ENCODE measurements around the gene NF1. TPM values are rescaled to one million over a fixed set of nuclear protein-coding genes. Genes with fewer than 3 reads are reported as not detected.

Gene NF1
- total and polyA plus RNA-seq, 7 donors: 4.8 to 83.8 (median 40.7) TPM

DNA sequence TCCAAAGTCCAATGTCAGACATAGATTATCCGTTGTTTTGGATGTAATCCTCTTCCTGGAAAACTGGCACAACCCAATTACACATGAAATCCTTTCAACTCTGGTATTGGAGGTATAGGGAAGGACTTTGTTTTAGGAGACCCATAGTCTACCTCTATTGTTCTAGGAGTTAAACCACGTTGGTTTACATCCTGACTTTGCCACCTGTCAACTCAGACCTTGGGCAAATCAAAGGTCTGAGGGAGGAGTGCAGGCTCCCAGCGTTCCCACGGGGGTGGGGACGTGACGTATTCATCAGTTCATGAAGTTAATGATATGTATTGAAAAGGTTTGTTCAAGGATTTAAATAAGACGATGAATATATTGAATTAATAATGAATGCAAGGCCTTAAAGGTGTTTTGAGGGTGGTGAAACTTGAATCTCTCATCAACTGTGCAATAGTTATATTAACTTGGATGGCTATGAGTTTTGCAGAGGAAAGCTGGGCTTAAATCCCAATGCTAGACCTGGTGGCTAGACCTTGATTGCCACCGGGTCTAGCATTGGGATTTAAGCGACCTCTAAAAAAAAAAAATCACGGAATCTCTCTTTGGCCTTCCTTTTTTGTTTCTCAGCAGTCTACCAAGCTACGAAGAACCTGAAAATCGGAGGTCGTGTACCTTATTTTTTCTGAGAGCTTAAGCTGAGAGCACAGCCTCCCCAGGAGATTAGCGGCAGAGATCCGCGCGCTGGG, 744 bp upstream of the NF1 start:
- no peaks in the 10 kb centered on the region for H3K9me3 ChIP-seq
- intact Hi-C loops (cut with DNase I): loop anchor here (5.0 kb wide), 1 partner anchor 123 kb away; no protein-coding TSS in a partner anchor
- H3K4me3 ChIP-seq: peak overlapping the region; percentile 73 to 100 (median 88)
- no peaks in the 10 kb centered on the region for H3K27me3 ChIP-seq
- no peaks in the 10 kb centered on the region for H3K36me3 ChIP-seq
- WGBS, 2 donors: 8 to 34% methylated on average over 17 of the region's 17 CpGs
- H3K4me1 ChIP-seq: peaks cover 0 to 11% (median 9%) of the 10 kb centered on the region in 4 donors
- DNase-seq: no peak
- peak overlapping the region; percentile 89 to 98 (median 94) for H3K27ac ChIP-seq
- TF ChIP-seq POLR2A (IDR thresholded peaks at IDR 0.05): no peak

DNA sequence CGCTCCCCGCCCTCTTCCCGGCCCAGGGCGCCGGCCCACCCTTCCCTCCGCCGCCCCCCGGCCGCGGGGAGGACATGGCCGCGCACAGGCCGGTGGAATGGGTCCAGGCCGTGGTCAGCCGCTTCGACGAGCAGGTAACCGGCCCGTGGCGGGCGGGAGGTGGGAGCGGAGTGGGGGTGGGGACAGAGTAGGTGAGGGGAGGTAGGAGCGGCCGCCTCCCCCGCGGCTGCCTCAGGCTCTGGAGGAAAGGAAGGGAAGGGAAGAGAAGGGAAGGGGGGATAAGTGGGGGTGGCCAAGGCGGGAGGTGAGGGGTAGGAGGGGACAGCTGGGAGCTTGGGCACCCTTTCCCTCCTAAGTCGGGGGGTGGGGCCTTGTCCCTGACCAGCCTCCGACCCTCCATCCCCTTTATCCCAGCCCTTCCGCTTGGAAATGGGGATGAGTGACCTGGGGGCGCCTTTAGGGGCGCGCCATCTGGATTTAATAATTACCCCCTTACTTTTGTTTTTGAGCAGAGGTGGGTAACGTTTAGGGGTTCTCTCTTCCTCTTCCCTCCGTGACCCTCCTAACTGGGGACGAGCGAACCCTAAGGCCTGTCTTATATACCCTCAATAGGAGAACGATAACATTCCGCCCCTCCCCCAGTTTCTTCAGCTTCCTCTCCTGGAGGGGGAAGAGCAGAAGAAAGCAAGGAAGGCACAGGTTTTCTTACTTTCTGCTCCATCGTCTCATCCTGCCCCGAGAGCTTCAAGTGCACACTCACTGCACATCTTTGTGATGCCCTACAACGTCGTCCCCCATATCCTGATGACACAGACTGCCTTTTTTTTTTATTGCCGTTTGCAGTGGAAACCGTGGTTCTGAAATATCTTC, 694 bp downstream of the NF1 start:
- Histone ChIP-seq H3K27me3 (no peaks in the 10 kb centered on the region), H3K36me3 (no peaks in the 10 kb centered on the region), H3K4me3 (peak overlapping the region; percentile 73 to 100 (median 88)), H3K9me3 (no peaks in the 10 kb centered on the region), H3K27ac (peak overlapping the region; percentile 89 to 98 (median 94)), H3K4me1 (peaks cover 0 to 11% (median 9%) of the 10 kb centered on the region in 4 donors)
- 1% methylated on average over 45 of the region's 45 CpGs for WGBS, 2 donors
- intact Hi-C loops (cut with DNase I): loop anchor here (1.0 kb wide), 1 partner anchor 87 kb away; no protein-coding TSS in a partner anchor
- peak; percentile 83 for DNase-seq
- TF ChIP-seq, protein P1, sequence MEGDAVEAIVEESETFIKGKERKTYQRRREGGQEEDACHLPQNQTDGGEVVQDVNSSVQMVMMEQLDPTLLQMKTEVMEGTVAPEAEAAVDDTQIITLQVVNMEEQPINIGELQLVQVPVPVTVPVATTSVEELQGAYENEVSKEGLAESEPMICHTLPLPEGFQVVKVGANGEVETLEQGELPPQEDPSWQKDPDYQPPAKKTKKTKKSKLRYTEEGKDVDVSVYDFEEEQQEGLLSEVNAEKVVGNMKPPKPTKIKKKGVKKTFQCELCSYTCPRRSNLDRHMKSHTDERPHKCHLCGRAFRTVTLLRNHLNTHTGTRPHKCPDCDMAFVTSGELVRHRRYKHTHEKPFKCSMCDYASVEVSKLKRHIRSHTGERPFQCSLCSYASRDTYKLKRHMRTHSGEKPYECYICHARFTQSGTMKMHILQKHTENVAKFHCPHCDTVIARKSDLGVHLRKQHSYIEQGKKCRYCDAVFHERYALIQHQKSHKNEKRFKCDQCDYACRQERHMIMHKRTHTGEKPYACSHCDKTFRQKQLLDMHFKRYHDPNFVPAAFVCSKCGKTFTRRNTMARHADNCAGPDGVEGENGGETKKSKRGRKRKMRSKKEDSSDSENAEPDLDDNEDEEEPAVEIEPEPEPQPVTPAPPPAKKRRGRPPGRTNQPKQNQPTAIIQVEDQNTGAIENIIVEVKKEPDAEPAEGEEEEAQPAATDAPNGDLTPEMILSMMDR (IDR thresholded peaks at IDR 0.05): no peak
- TF ChIP-seq POLR2A (IDR thresholded peaks at IDR 0.05): no peak

DNA sequence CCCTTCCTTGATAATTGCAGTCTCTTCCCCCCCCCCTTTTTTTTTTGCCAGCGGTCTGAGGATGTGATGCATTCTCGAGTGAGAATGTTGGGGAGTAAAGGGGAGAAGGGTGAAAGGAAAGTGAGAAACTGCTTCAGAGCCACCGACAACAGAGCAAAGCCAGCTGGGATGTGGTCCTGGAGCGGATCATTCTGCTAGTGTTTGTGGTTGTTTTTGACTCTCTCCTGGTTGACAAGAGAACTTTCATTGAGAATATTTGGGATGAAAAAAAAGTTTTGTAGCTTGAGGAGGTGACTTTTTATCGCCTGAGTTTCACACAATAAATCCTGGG, 1.3 kb downstream of the NF1 start:
- intact Hi-C loops (cut with DNase I): no loop called here
- peak overlapping the region; percentile 73 to 100 (median 88) for H3K4me3 ChIP-seq
- 16 to 20% methylated on average over 5 of the region's 5 CpGs for WGBS, 2 donors
- no peak for DNase-seq
- peaks cover 0 to 11% (median 9%) of the 10 kb centered on the region in 4 donors for H3K4me1 ChIP-seq
- TF ChIP-seq, protein P1 (IDR thresholded peaks at IDR 0.05): no peak
- TF ChIP-seq POLR2AphosphoS5 (IDR thresholded peaks at IDR 0.05): no peak
- no peak for TF ChIP-seq EP300 (IDR thresholded peaks at IDR 0.05)
- TF ChIP-seq POLR2A (IDR thresholded peaks at IDR 0.05): no peak
- H3K27ac ChIP-seq: peak overlapping the region; percentile 89 to 98 (median 94)
- no peaks in the 10 kb centered on the region for H3K36me3 ChIP-seq
- no peaks in the 10 kb centered on the region for H3K9me3 ChIP-seq
- H3K27me3 ChIP-seq: no peaks in the 10 kb centered on the region

DNA sequence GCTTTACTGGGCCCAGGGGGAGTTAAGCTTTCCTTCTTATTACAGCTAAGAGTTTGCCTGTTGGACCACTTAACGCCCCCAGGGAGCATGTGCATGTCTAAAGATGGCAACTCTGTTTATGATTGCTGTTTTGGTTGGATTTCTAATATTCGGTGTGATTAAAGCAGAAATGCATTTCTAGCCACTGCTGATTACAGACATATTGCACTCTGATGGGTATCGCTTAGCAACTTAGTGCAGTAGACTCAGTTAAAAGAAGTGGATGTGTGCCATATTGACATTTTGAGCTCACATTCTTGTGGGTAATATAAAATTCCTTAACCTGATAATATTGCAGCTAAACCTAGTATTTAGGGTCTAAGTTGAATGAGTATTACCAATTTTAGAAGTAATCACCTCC, 4.2 kb downstream of the NF1 start:
- no peaks in the 10 kb centered on the region for H3K36me3 ChIP-seq
- TF ChIP-seq POLR2A (IDR thresholded peaks at IDR 0.05): no peak
- TF ChIP-seq, protein P1 (IDR thresholded peaks at IDR 0.05): no peak
- TF ChIP-seq POLR2AphosphoS5 (IDR thresholded peaks at IDR 0.05): no peak
- no peak for TF ChIP-seq EP300 (IDR thresholded peaks at IDR 0.05)
- no peak overlapping the region for H3K27ac ChIP-seq
- 90% methylated on average over 3 of the region's 3 CpGs for WGBS, 2 donors
- DNase-seq: no peak
- no peaks in the 10 kb centered on the region for H3K27me3 ChIP-seq
- intact Hi-C loops (cut with DNase I): no loop called here
- H3K4me3 ChIP-seq: no peak overlapping the region
- no peaks in the 10 kb centered on the region for H3K9me3 ChIP-seq
- H3K4me1 ChIP-seq: peaks cover 0 to 11% (median 9%) of the 10 kb centered on the region in 4 donors

DNA sequence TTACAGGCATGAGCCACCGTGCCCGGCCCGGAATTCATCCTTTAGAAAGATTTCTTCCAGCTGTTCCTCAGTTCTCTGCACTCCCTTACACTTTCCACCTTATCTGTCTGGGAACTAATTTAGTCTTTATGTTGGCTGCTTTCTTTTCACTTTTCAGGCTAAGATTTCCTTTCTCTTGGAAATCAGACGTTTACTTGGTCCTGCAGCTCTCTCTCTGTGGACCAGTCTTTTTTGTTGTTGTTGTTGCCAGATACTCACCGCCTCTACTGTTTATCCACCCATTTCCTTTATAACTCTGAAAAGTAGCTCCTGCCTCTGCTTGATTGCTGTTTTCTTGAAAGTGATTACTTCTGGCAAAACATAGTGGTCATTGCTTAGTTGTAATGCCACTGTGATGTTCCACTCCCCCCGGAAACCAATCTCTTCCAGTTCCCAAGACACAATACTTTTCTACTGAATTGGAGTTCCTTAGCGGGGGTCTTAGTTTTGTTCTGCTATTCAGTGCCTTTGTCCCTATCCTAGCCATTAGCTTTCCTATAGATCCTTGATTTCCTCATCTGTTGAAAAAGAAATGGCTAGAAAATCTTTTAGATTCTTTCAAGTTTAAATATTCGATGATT, 6.2 kb downstream of the NF1 start:
- H3K27ac ChIP-seq: no peak overlapping the region
- 86 to 90% methylated on average over 8 of the region's 8 CpGs for WGBS, 2 donors

More for the DNA sequence above, 6.2 kb downstream of the NF1 start:
- H3K4me1 ChIP-seq: peaks cover 0 to 10% (median 8%) of the 10 kb centered on the region in 4 donors
- intact Hi-C loops (cut with DNase I): no loop called here
- H3K27me3 ChIP-seq: no peaks in the 10 kb centered on the region
- no peaks in the 10 kb centered on the region for H3K9me3 ChIP-seq
- DNase-seq: no peak
- H3K4me3 ChIP-seq: no peak overlapping the region
- no peak for TF ChIP-seq POLR2AphosphoS5 (IDR thresholded peaks at IDR 0.05)
- no peaks in the 10 kb centered on the region for H3K36me3 ChIP-seq

All from sigmoid colon (tissue), 7 donors.